Measurements from ENCODE around the gene SEMA4D. TPM values are rescaled to one million over a fixed set of nuclear protein-coding genes. Genes with fewer than 3 reads are reported as not detected.

The SEMA4D gene
- total and polyA plus RNA-seq, 12 donors, result 3.5 to 57.0 (median 26.7) TPM

GRCh38 chr9:89460551-89460950 is 37.4 kb downstream of the SEMA4D start:
- no peak overlapping the region for H3K4me3 ChIP-seq
- H3K27ac ChIP-seq, result no peak overlapping the region
- 91 to 100% (median 95%) methylated on average over 8 to 10 of the region's 10 CpGs for WGBS, 4 donors
- TF ChIP-seq CTCF (IDR thresholded peaks at IDR 0.05) (no peak), POLR2A (IDR thresholded peaks at IDR 0.05) (no peak)
- H3K36me3 ChIP-seq (replicated peaks in 1 of 2), result no peaks in the 10 kb centered on the region
- intact Hi-C loops (cut with DNase I), result no loop called here
- H3K9me3 ChIP-seq (replicated peaks in 1 of 3), result no peaks in the 10 kb centered on the region
- H3K4me1 ChIP-seq (replicated peaks in 1 of 2), result peaks cover 7 to 12% of the 10 kb centered on the region in 2 donors
- no peaks in the 10 kb centered on the region for H3K27me3 ChIP-seq
- no peak for DNase-seq

- no peaks in the 10 kb centered on the region for H3K9me3 ChIP-seq (replicated peaks in 1 of 3)
- intact Hi-C loops (cut with DNase I), result loop anchor here in 1 of 2 donors (10.0 kb wide), 1 partner anchor 46 kb away; no protein-coding TSS in a partner anchor
- 87 to 94% (median 92%) methylated on average over 7 to 8 of the region's 8 CpGs for WGBS, 4 donors
- no peaks in the 10 kb centered on the region for H3K27me3 ChIP-seq
- H3K36me3 ChIP-seq (replicated peaks in 1 of 2), result peaks cover 0 to 4% of the 10 kb centered on the region in 2 donors
- H3K4me3 ChIP-seq, result no peak overlapping the region
- TF ChIP-seq CTCF (IDR thresholded peaks at IDR 0.05), result no peak
- no peak for TF ChIP-seq POLR2A (IDR thresholded peaks at IDR 0.05)
- H3K27ac ChIP-seq, result no peak overlapping the region
- peaks cover 2 to 3% of the 10 kb centered on the region in 2 donors for H3K4me1 ChIP-seq (replicated peaks in 1 of 2)
- no peak for DNase-seq
Observed at GRCh38 chr9:89458768-89459496, 39.0 kb downstream of the SEMA4D start.

GRCh38 chr9:89457376-89457855 is 40.5 kb downstream of the SEMA4D start:
- 91 to 98% (median 94%) methylated on average over 7 to 9 of the region's 9 CpGs for WGBS, 4 donors
- Histone ChIP-seq H3K27ac (no peak overlapping the region), H3K4me3 (no peak overlapping the region), H3K36me3 (replicated peaks in 1 of 2) (peaks cover 0 to 4% of the 10 kb centered on the region in 2 donors), H3K27me3 (no peaks in the 10 kb centered on the region), H3K9me3 (replicated peaks in 1 of 3) (no peaks in the 10 kb centered on the region), H3K4me1 (replicated peaks in 1 of 2) (no peaks in the 10 kb centered on the region)
- intact Hi-C loops (cut with DNase I), result loop anchor here in 1 of 2 donors (10.0 kb wide), 1 partner anchor 47 kb away; no protein-coding TSS in a partner anchor
- TF ChIP-seq POLR2A (IDR thresholded peaks at IDR 0.05) (no peak), CTCF (IDR thresholded peaks at IDR 0.05) (no peak)
- no peak for DNase-seq

GRCh38 chr9:89455356-89455824 is 42.5 kb downstream of the SEMA4D start:
- TF ChIP-seq POLR2A (IDR thresholded peaks at IDR 0.05) (no peak), CTCF (IDR thresholded peaks at IDR 0.05) (no peak)
- intact Hi-C loops (cut with DNase I), result loop anchor here in 1 of 2 donors (10.0 kb wide), 1 partner anchor 49 kb away; no protein-coding TSS in a partner anchor
- Histone ChIP-seq H3K4me1 (replicated peaks in 1 of 2) (no peaks in the 10 kb centered on the region), H3K36me3 (replicated peaks in 1 of 2) (peaks cover 0 to 4% of the 10 kb centered on the region in 2 donors), H3K27me3 (no peaks in the 10 kb centered on the region), H3K4me3 (no peak overlapping the region), H3K9me3 (replicated peaks in 1 of 3) (no peaks in the 10 kb centered on the region), H3K27ac (no peak overlapping the region)
- DNase-seq, result no peak
- 73 to 85% (median 78%) methylated on average over 6 to 9 of the region's 9 CpGs for WGBS, 4 donors

Data from adrenal gland (tissue), 12 donors.